Activated CD4-positive, alpha-beta T cell treated with anti-CD3 and anti-CD28 coated beads, Interleukin-2, amount 10 ng/mL, durations not matched to agents 24 days and 14 days (primary cell): ENCODE data around the gene RTN1. TPM values are rescaled to one million over a fixed set of nuclear protein-coding genes. Genes with fewer than 3 reads are reported as not detected.
A peak's percentile ranks its signal among the peaks of the same experiment; 100 is the strongest.

ENCODE experiments used
- DNase-seq: peaks from one replicate; pipeline ENCODE4 v3.0.0; 2022
- H3K27ac Mint-ChIP-seq: one replicate; pipeline ENCODE4 v1.8.0; 2022; ENCODE audit warnings: mild to moderate bottlenecking, mixed read lengths
- H3K27me3 Mint-ChIP-seq: one replicate; pipeline ENCODE4 v1.8.0; 2022; ENCODE audit warnings: mixed read lengths
- H3K36me3 Mint-ChIP-seq: one replicate; pipeline ENCODE4 v1.8.0; 2022; ENCODE audit warnings: low read depth, mild to moderate bottlenecking, mixed read lengths
- H3K4me1 Mint-ChIP-seq: one replicate; pipeline ENCODE4 v1.8.0; 2021; ENCODE audit warnings: mixed read lengths
- H3K4me3 Mint-ChIP-seq: one replicate; pipeline ENCODE4 v1.8.0; 2022; ENCODE audit warnings: mild to moderate bottlenecking, moderate library complexity, mixed read lengths
- H3K9me3 Mint-ChIP-seq: one replicate; pipeline ENCODE4 v1.8.0; 2021; ENCODE audit warnings: mixed read lengths
- intact Hi-C: fragments of 100-400 bp; cut with micrococcal nuclease; formaldehyde crosslinking; loops from one replicate; pipeline ENCODE4 v1.15.1; 2023
- total RNA-seq: library from RNA; stranded (reverse); gene quantifications from 2 replicates; pipeline ENCODE4 v1.2.3, GENCODE V29; 2022

RTN1 gene
- total RNA-seq, 1 donor from 2014 or later = not detected

- no peaks in the 10 kb centered on the region for H3K27me3 Mint-ChIP-seq
- no peak overlapping the region for H3K27ac Mint-ChIP-seq
- H3K9me3 Mint-ChIP-seq = no peaks in the 10 kb centered on the region
- H3K4me1 Mint-ChIP-seq = peaks cover 4% of the 10 kb centered on the region
- no peaks in the 10 kb centered on the region for H3K36me3 Mint-ChIP-seq
- intact Hi-C loops = loop anchor here (10.0 kb wide), 1 partner anchor 599 kb away; no protein-coding TSS in a partner anchor
- peak; percentile 50 for DNase-seq
- peak overlapping the region; percentile 77 for H3K4me3 Mint-ChIP-seq
Measured at GRCh38 chr14:59585891-59586554, 284.6 kb downstream of the RTN1 start.

GRCh38 chr14:59583755-59584154, 286.8 kb downstream of the RTN1 start:
- Mint-ChIP-seq H3K4me3 (no peak overlapping the region), H3K36me3 (no peaks in the 10 kb centered on the region), H3K4me1 (peaks cover 4% of the 10 kb centered on the region), H3K9me3 (no peaks in the 10 kb centered on the region), H3K27me3 (no peaks in the 10 kb centered on the region), H3K27ac (no peak overlapping the region)
- intact Hi-C loops = loop anchor here (10.0 kb wide), 1 partner anchor 601 kb away; no protein-coding TSS in a partner anchor
- DNase-seq = no peak

GRCh38 chr14:59582845-59583509, 287.6 kb downstream of the RTN1 start:
- peaks cover 4% of the 10 kb centered on the region for H3K4me1 Mint-ChIP-seq
- DNase-seq = no peak
- no peak overlapping the region for H3K27ac Mint-ChIP-seq
- no peaks in the 10 kb centered on the region for H3K9me3 Mint-ChIP-seq
- peaks cover 4% of the 10 kb centered on the region for H3K27me3 Mint-ChIP-seq
- no peak overlapping the region for H3K4me3 Mint-ChIP-seq
- no peaks in the 10 kb centered on the region for H3K36me3 Mint-ChIP-seq
- intact Hi-C loops = loop anchor here (10.0 kb wide), 1 partner anchor 602 kb away; no protein-coding TSS in a partner anchor

GRCh38 chr14:59582161-59582560, 288.4 kb downstream of the RTN1 start:
- Mint-ChIP-seq H3K27me3 (peaks cover 7% of the 10 kb centered on the region), H3K4me3 (no peak overlapping the region), H3K4me1 (peaks cover 4% of the 10 kb centered on the region), H3K36me3 (no peaks in the 10 kb centered on the region), H3K27ac (no peak overlapping the region), H3K9me3 (no peaks in the 10 kb centered on the region)
- intact Hi-C loops = loop anchor here (10.0 kb wide), 1 partner anchor 603 kb away; no protein-coding TSS in a partner anchor
- no peak for DNase-seq

- DNase-seq = no peak
- Mint-ChIP-seq H3K36me3 (no peaks in the 10 kb centered on the region), H3K4me3 (no peak overlapping the region), H3K9me3 (no peaks in the 10 kb centered on the region), H3K27me3 (peaks cover 9% of the 10 kb centered on the region), H3K4me1 (peaks cover 5% of the 10 kb centered on the region), H3K27ac (no peak overlapping the region)
- intact Hi-C loops = loop anchor here (10.0 kb wide), 1 partner anchor 604 kb away; no protein-coding TSS in a partner anchor
Measured at GRCh38 chr14:59580911-59581310, 289.7 kb downstream of the RTN1 start.

- no peak within 1 kb of the TSS for H3K27ac Mint-ChIP-seq
- H3K9me3 Mint-ChIP-seq = no peaks in the 10 kb centered on the region
- H3K27me3 Mint-ChIP-seq = peaks cover 35% of the 10 kb centered on the region
- intact Hi-C loops = loop anchor here (1.0 kb wide), 2 partner anchors 69 to 449 kb away; no protein-coding TSS in a partner anchor
- H3K4me1 Mint-ChIP-seq = peaks cover 4% of the 10 kb centered on the region
- peak within 1 kb of the TSS; percentile 81 for H3K4me3 Mint-ChIP-seq
- no peaks in the 10 kb centered on the region for H3K36me3 Mint-ChIP-seq
- peak; percentile 93 for DNase-seq
Measured at GRCh38 chr14:59576332-59577294, 294.0 kb downstream of the RTN1 start, which contains the start of gene CCDC175. Gene CCDC175, minus strand, starts transcription at chr14:59576812. Its CDS starts 37 bp downstream, at chr14:59576775.

- no peak overlapping the region for H3K27ac Mint-ChIP-seq
- DNase-seq = no peak
- intact Hi-C loops = no loop called here
- peaks cover 39% of the 10 kb centered on the region for H3K27me3 Mint-ChIP-seq
- H3K4me1 Mint-ChIP-seq = no peaks in the 10 kb centered on the region
- H3K4me3 Mint-ChIP-seq = no peak overlapping the region
- H3K9me3 Mint-ChIP-seq = no peaks in the 10 kb centered on the region
- no peaks in the 10 kb centered on the region for H3K36me3 Mint-ChIP-seq
Measured at GRCh38 chr14:59570122-59570521, 300.5 kb downstream of the RTN1 start.

- Mint-ChIP-seq H3K9me3 (no peaks in the 10 kb centered on the region), H3K4me3 (no peak overlapping the region), H3K36me3 (no peaks in the 10 kb centered on the region), H3K4me1 (no peaks in the 10 kb centered on the region), H3K27ac (no peak overlapping the region), H3K27me3 (peaks cover 28% of the 10 kb centered on the region)
- intact Hi-C loops = no loop called here
- no peak for DNase-seq
Measured at GRCh38 chr14:59566725-59567124, 303.9 kb downstream of the RTN1 start.

- H3K27ac Mint-ChIP-seq = no peak overlapping the region
- intact Hi-C loops = no loop called here
- peaks cover 25% of the 10 kb centered on the region for H3K27me3 Mint-ChIP-seq
- DNase-seq = no peak
- no peaks in the 10 kb centered on the region for H3K9me3 Mint-ChIP-seq
- H3K4me3 Mint-ChIP-seq = no peak overlapping the region
- H3K4me1 Mint-ChIP-seq = no peaks in the 10 kb centered on the region
- no peaks in the 10 kb centered on the region for H3K36me3 Mint-ChIP-seq
Measured at GRCh38 chr14:59566296-59566695, 304.3 kb downstream of the RTN1 start.

- Mint-ChIP-seq H3K27me3 (peaks cover 23% of the 10 kb centered on the region), H3K4me1 (no peaks in the 10 kb centered on the region), H3K27ac (no peak overlapping the region), H3K36me3 (no peaks in the 10 kb centered on the region), H3K9me3 (no peaks in the 10 kb centered on the region), H3K4me3 (no peak overlapping the region)
- DNase-seq = no peak
- intact Hi-C loops = no loop called here
Measured at GRCh38 chr14:59565087-59565486, 305.5 kb downstream of the RTN1 start.

GRCh38 chr14:59564366-59564765, 306.2 kb downstream of the RTN1 start:
- Mint-ChIP-seq H3K9me3 (no peaks in the 10 kb centered on the region), H3K27me3 (peaks cover 21% of the 10 kb centered on the region), H3K36me3 (no peaks in the 10 kb centered on the region), H3K4me3 (no peak overlapping the region), H3K4me1 (no peaks in the 10 kb centered on the region), H3K27ac (no peak overlapping the region)
- DNase-seq = no peak
- intact Hi-C loops = no loop called here

GRCh38 chr14:59547310-59547709, 323.3 kb downstream of the RTN1 start:
- Mint-ChIP-seq H3K4me1 (no peaks in the 10 kb centered on the region), H3K9me3 (no peaks in the 10 kb centered on the region), H3K4me3 (no peak overlapping the region), H3K27me3 (peaks cover 11% of the 10 kb centered on the region), H3K27ac (no peak overlapping the region), H3K36me3 (no peaks in the 10 kb centered on the region)
- intact Hi-C loops = no loop called here
- no peak for DNase-seq
